NT2/D1 (cell line): ENCODE data around the gene ACKR2.

Experiments
- SUZ12 ChIP-seq: IDR thresholded peaks from 2 replicates; pipeline ENCODE4 v1.6.1; 2011; ENCODE audit not compliant: insufficient read length, insufficient read depth; ENCODE audit errors: extremely low read depth
- YY1 ChIP-seq: IDR thresholded peaks from 2 replicates; pipeline ENCODE4 v1.6.1; 2011; ENCODE audit not compliant: insufficient read length, insufficient read depth

- TF ChIP-seq YY1 (no peak), SUZ12 (no peak)
Measured at GRCh38 chr3:42827654-42828053, 18.4 kb downstream of the ACKR2 start.
